ENCODE results near the gene RTN4RL2. TPM values are rescaled to one million over a fixed set of nuclear protein-coding genes. Genes with fewer than 3 reads are reported as not detected.

The RTN4RL2 gene
- total and polyA plus RNA-seq, 10 of the 15 experiments (the other 5 are each of a cell fraction or from before 2014, with no cell fraction given), result 0.14 to 1.1 (median 0.52) TPM; not detected in 4

DNA sequence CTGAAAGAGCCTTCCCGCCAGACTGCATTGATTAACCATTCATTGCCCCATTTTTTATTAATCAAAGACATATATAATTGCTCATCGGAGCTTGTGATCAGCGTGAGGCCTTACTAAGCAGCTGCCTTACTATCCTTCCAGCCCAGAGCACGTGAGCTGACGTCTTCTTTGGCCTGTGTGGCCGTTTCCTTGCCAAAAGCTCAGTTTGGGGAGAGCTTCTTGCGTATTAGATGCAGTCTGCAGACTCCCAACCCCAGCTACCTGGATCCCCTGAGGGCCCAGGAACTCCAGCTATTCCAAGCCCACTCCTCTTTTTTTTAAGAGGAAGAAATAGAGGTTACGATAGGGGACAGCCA, 32.6 kb upstream of the RTN4RL2 start:
- ATAC-seq (no peak), DNase-seq (ENCODE audit: low read depth, low spot score) (no peak), FAIRE-seq (no peak)
- no peak for TF ChIP-seq NFYB (IDR thresholded peaks at IDR 0.05; ENCODE audit: insufficient read depth, low read depth, low read length)
- no peak for TF ChIP-seq BACH1 (IDR thresholded peaks at IDR 0.05; ENCODE audit: borderline replicate concordance)
- in situ Hi-C loops (cut with MboI), result no loop called here
- ChIA-PET SMC1A (ENCODE audit: uncharacterized antibody, unreplicated experiment) (interaction anchor here (0.7 to 1.5 kb wide), 6 partner anchors 21 to 99 kb away, joined by 3 to 4 read pairs (median 3); no protein-coding TSS in a partner anchor), CTCF (interaction anchor here (0.8 to 3.9 kb wide), 7 partner anchors 29 to 99 kb away, joined by 3 to 15 read pairs (median 7); partner anchors contain the start of gene RTN4RL2), POLR2A (interaction anchor here (0.7 to 0.9 kb wide), 2 partner anchors 33 to 105 kb away, joined by 3 read pairs; partner anchors contain the start of gene RTN4RL2), RAD21 (ENCODE audit: unreplicated experiment) (interaction anchor here (1.0 to 1.8 kb wide), 4 partner anchors 11 to 56 kb away, joined by 3 to 4 read pairs (median 3); no protein-coding TSS in a partner anchor)
- Histone ChIP-seq H3K27me3 (replicated peaks in 1 of 2; ENCODE audit: control insufficient read depth in 2 of 2, insufficient read depth in 2 of 2, low read length in 1 of 2) (no peaks in the 10 kb centered on the region), H3K9me3 (replicated peaks; ENCODE audit: control insufficient read depth, insufficient read depth, low read length) (no peaks in the 10 kb centered on the region), H3K4me1 (ENCODE audit: control insufficient read depth, insufficient read depth, low read length) (peaks cover 36% of the 10 kb centered on the region), H3K79me2 (ENCODE audit: control insufficient read depth, insufficient read depth, low read length) (peaks cover 43% of the 10 kb centered on the region), H3K4me2 (ENCODE audit: control insufficient read depth, insufficient read depth) (peak overlapping the region; percentile 17; the same call in 1 of the 2 replicates), H3K4me3 (no peak overlapping the region), H4K20me1 (ENCODE audit: control insufficient read depth, insufficient read depth) (no peaks in the 10 kb centered on the region), H2AFZ (ENCODE audit: control insufficient read depth, low read depth, low read length) (no peak overlapping the region), H3K36me3 (ENCODE audit: control insufficient read depth in 2 of 2, insufficient read depth in 2 of 2, low read length in 1 of 2) (peaks cover 8 to 11% of the 10 kb centered on the region in 2 experiments; a peak in 3 of 4 replicates), H3K9ac (ENCODE audit: control insufficient read depth, insufficient read depth, low read length) (no peak overlapping the region), H3K27ac (ENCODE audit: control insufficient read depth, insufficient read depth) (no peak overlapping the region)
- 95% methylated on average over 8 of the region's 8 CpGs for WGBS (ENCODE audit: insufficient coverage, insufficient replicate concordance, low lambda C conversion rate, missing lambda C conversion rate)
- no TSS peak for BruUV-seq (replicated peaks)
- intact Hi-C loops (cut with micrococcal nuclease; ENCODE audit: unreplicated experiment), result loop anchor here (5.0 kb wide), 1 partner anchor 50 kb away; no protein-coding TSS in a partner anchor

- Histone ChIP-seq H3K9ac (ENCODE audit: control insufficient read depth, insufficient read depth, low read length) (no peak overlapping the region), H3K79me2 (ENCODE audit: control insufficient read depth, insufficient read depth, low read length) (peaks cover 35% of the 10 kb centered on the region), H3K36me3 (ENCODE audit: control insufficient read depth in 2 of 2, insufficient read depth in 2 of 2, low read length in 1 of 2) (peaks cover 6% of the 10 kb centered on the region in 2 experiments; a peak in 3 of 4 replicates), H3K27ac (ENCODE audit: control insufficient read depth, insufficient read depth) (no peak overlapping the region), H3K4me1 (ENCODE audit: control insufficient read depth, insufficient read depth, low read length) (peaks cover 31% of the 10 kb centered on the region), H3K4me3 (no peak overlapping the region), H3K9me3 (replicated peaks; ENCODE audit: control insufficient read depth, insufficient read depth, low read length) (no peaks in the 10 kb centered on the region), H2AFZ (ENCODE audit: control insufficient read depth, low read depth, low read length) (no peak overlapping the region), H3K27me3 (replicated peaks in 1 of 2; ENCODE audit: control insufficient read depth in 2 of 2, insufficient read depth in 2 of 2, low read length in 1 of 2) (no peaks in the 10 kb centered on the region), H4K20me1 (ENCODE audit: control insufficient read depth, insufficient read depth) (no peaks in the 10 kb centered on the region), H3K4me2 (ENCODE audit: control insufficient read depth, insufficient read depth) (no peak overlapping the region)
- DNase-seq (ENCODE audit: low read depth, low spot score), result no peak
- ATAC-seq, result no peak
- FAIRE-seq, result no peak
- in situ Hi-C loops (cut with MboI) (no loop called here), intact Hi-C loops (cut with micrococcal nuclease; ENCODE audit: unreplicated experiment) (loop anchor here (5.0 kb wide), 1 partner anchor 49 kb away; no protein-coding TSS in a partner anchor)
- no TSS peak for BruUV-seq (replicated peaks)
- RAD21 ChIA-PET (ENCODE audit: unreplicated experiment), result interaction anchor here (1.2 to 1.8 kb wide), 2 partner anchors 29 to 55 kb away, joined by 3 to 4 read pairs; no protein-coding TSS in a partner anchor
- SMC1A ChIA-PET (ENCODE audit: uncharacterized antibody, unreplicated experiment), result interaction anchor here (0.6 to 1.2 kb wide), 3 partner anchors 9 to 23 kb away, joined by 3 read pairs; no protein-coding TSS in a partner anchor
- CTCF ChIA-PET, result interaction anchor here (1.2 to 3.9 kb wide), 4 partner anchors 28 to 98 kb away, joined by 3 to 15 read pairs (median 10); partner anchors contain the start of gene RTN4RL2
- WGBS (ENCODE audit: insufficient coverage, insufficient replicate concordance, low lambda C conversion rate, missing lambda C conversion rate), result 73% methylated on average over 5 of the region's 5 CpGs
- POLR2A ChIA-PET, result no interaction called here
- TF ChIP-seq ZSCAN29 (IDR thresholded peaks at IDR 0.05) (no peak), YY1 (IDR thresholded peaks at IDR 0.05; ENCODE audit: low read depth, low read length) (no peak), SUPT20H (IDR thresholded peaks at IDR 0.05; ENCODE audit: borderline replicate concordance, control insufficient read depth, low read depth, low read length) (no peak), MYC (IDR thresholded peaks at IDR 0.05; ENCODE audit: insufficient read depth, insufficient read length, insufficient replicate concordance, low read length, severe bottlenecking) (no peak), ZNF384 (IDR thresholded peaks at IDR 0.05; ENCODE audit: borderline replicate concordance, low read depth, low read length) (no peak), ATF7 (IDR thresholded peaks at IDR 0.05; ENCODE audit: low read depth) (no peak)
- TF ChIP-seq, protein P1, sequence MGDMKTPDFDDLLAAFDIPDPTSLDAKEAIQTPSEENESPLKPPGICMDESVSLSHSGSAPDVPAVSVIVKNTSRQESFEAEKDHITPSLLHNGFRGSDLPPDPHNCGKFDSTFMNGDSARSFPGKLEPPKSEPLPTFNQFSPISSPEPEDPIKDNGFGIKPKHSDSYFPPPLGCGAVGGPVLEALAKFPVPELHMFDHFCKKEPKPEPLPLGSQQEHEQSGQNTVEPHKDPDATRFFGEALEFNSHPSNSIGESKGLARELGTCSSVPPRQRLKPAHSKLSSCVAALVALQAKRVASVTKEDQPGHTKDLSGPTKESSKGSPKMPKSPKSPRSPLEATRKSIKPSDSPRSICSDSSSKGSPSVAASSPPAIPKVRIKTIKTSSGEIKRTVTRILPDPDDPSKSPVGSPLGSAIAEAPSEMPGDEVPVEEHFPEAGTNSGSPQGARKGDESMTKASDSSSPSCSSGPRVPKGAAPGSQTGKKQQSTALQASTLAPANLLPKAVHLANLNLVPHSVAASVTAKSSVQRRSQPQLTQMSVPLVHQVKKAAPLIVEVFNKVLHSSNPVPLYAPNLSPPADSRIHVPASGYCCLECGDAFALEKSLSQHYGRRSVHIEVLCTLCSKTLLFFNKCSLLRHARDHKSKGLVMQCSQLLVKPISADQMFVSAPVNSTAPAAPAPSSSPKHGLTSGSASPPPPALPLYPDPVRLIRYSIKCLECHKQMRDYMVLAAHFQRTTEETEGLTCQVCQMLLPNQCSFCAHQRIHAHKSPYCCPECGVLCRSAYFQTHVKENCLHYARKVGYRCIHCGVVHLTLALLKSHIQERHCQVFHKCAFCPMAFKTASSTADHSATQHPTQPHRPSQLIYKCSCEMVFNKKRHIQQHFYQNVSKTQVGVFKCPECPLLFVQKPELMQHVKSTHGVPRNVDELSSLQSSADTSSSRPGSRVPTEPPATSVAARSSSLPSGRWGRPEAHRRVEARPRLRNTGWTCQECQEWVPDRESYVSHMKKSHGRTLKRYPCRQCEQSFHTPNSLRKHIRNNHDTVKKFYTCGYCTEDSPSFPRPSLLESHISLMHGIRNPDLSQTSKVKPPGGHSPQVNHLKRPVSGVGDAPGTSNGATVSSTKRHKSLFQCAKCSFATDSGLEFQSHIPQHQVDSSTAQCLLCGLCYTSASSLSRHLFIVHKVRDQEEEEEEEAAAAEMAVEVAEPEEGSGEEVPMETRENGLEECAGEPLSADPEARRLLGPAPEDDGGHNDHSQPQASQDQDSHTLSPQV (IDR thresholded peaks at IDR 0.05), result no peak
Observed at GRCh38 chr11:57428643-57429042, 31.7 kb upstream of the RTN4RL2 start.

All from GM12878 (cell line).